D721Med (cell line): Measurements from ENCODE around the gene RCOR2.

Experiments
- DNase-seq: peaks from one replicate; pipeline ENCODE4 v3.0.0; 2011; ENCODE audit warnings: low spot score; ENCODE audit not compliant: insufficient read length
- FAIRE-seq: peaks from 2 replicates; lab custom pipeline; 2011; peaks lifted over from hg19 to GRCh38; lab: Jason Lieb, UNC
- CTCF ChIP-seq: IDR thresholded peaks from 2 replicates; pipeline ENCODE4 v1.5.1; 2012; ENCODE audit warnings: mild to moderate bottlenecking, control low read depth; ENCODE audit not compliant: insufficient read depth; ENCODE audit errors: missing control alignments

The RCOR2 gene

GRCh38 chr11:63922673-63923192 lies 5.8 kb upstream of the RCOR2 start:
- no peak for TF ChIP-seq CTCF
- FAIRE-seq (no peak), DNase-seq (no peak)

GRCh38 chr11:63920939-63921417 lies 4.0 kb upstream of the RCOR2 start:
- no peak for DNase-seq
- no peak for TF ChIP-seq CTCF
- FAIRE-seq = no peak

DNA sequence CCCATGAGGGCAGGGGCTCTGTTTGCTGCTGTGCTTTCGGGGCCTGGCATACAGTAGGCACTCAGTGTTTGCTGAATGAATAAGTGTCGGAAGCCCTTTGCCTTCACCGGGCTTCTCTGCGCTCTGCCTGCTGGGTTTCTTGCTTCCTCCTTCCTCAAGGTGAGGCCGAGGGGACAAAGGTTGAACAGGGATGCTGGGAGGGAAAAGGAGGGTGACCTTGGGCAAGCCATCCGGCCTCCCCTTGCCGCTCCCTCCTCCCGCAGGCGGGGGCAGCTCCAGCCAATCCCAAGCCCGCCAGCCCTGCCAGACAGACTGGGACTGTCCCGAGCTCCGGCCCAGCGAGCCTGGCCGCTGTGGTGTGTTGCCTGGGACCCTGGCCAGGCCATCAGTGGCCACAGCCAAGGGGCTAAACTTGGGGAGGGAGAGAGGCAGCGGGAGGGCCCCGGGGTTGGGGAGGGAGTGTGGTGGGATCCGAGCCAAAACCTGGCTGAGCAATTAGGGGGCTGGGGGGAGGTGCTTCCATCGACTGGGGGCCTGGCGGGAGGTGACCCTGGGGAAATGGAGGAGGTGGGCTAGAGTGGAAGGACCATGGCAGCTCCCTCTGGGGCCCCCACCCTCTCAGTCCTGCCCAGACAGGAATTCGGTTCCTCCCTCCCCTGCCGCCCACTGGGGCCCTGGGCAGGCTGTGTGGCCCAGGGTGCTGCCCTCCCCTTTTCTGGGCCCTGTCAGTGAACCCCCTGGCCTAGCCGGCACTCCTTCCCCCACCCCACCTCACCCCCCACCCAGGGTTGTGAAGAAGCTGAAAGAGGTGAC lies 3.4 kb upstream of the RCOR2 start:
- no peak for FAIRE-seq
- TF ChIP-seq CTCF = no peak
- no peak for DNase-seq

DNA sequence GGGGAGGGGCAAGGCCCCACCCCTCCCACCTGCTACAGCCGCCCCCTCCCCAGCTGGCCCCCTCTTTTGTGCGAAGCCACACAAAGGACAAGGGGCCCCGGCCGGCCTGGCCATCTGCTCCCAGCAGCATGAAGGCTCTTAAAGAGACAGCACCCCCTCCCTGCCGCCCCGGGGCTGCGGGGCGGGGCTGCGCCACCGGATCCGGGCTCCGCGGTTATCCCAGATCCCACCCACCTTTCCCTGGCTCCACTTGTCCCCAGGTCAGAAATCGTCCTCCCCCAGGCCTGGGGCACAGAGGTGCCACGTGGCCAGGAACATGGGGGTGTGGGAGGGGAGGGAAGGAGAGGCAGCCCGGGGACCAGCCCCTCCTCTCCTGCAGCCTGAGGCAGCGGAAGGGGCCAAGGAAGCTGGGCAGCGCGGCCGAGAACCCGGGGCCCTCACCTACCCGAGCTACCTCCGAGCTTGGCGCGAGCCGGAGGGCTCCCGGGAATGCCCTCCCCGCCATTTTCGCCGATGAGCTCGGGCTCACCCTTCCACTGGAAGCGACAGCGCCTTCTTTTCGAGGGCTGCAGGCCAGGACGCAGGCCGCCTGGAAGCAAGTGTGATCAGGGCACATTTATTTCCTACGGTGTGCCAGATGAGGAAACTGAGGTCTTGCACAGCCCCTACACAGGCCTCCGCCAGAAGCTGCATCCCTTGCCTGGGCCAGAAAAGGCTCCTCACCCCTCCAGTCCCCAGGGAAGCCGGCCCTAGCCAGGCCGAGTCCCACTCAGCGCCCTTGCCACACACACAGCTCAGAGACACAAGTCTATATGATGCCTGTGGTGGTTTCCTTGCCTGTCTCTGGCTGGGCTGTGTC lies 2.5 kb upstream of the RCOR2 start:
- no peak for FAIRE-seq

DNA sequence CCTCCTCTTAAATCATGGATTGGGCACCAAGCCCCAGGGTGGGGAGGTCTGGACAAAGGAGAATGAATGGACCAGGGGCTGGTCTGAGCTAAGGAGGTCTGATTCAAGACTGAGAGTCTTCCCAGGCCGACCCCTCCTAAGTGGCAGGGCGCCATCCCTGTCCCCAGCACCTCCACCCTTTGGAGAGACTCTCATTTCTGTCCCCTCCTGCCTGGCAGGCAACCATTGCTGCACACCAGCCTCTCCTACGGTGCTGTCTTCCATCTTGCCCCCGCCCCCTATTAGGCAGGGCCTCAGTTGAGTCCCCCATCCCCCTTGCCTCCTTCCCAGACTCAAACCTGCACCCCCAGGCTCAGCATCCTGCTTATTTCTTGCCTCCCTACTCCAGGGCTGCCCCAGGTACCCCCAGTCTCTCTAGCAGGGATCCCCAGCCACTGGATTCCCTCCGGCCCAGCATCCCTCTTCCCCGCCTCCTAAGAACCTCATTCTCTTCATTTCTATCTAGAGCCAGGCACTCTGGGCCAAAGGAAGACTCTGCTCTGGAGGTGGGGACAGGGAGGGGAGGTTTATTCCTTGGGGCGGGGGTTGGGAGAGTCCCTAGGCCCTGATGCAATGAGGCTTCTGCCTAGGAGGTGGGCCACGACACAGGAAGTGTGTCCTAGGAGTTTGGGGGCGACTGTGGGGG lies 1.7 kb upstream of the RCOR2 start:
- no peak for TF ChIP-seq CTCF
- no peak for FAIRE-seq

More for the DNA sequence above, 2.5 kb upstream of the RCOR2 start:
- no peak for TF ChIP-seq CTCF
- DNase-seq = no peak

DNA sequence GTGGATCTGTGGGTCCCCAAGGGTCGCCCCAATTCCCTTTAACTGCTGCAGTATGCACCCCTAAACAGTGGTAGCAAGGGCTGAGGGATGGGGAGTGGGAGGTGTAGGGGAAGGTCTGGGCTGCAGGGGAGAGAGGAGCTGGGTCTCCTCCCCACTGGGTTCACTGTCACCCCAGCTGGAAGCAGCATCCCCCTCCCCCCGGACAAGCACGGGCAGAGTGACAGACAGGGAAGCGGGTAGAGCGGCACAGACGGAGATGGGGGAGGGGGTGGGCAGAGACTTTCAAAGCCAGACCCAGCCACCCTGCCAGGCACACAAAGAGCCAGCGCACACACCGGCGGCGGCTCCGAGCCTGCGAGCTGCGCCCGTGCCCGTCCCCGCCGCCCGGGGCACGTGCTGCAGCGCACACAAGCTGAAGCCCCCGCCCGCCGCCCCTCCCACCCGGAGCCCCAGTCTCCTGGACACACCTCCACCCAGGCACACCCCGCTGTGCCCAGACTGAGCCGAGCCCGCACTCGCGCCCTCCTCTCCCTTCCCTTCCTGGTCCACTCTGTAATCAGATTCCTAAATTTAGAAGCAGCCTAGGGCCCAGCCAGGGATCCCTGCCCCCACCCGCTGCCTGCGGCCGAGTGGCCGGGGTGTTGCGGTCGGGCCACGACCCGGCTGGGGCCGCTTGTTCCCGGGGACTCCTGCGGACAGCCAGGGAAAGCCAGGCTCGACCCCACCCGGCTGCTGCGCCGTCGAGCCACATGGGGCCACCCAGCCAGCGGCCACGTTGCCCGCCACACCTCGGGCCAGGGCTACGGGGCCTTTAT lies 935 bp upstream of the RCOR2 start:
- DNase-seq (no peak), FAIRE-seq (no peak)
- TF ChIP-seq CTCF = no peak

More for the DNA sequence above, 1.7 kb upstream of the RCOR2 start:
- DNase-seq = no peak
